SW 1271 (cell line): Measurements from ENCODE around the gene PTGER4.
"Not testable (repeated sequence)": the region's sequence is repeated elsewhere in the genome, so short reads cannot be mapped to it uniquely, and the experiment has no call there.

ENCODE experiments used
- DNase-seq, 2 experiments: peaks; one replicate each; lab custom pipeline; 2025; lab: John Stamatoyannopoulos, UW

The PTGER4 gene

GRCh38 chr5:40689438-40689837 is 9.7 kb downstream of the PTGER4 start:
- DNase-seq: peak; percentile 92 to 98

GRCh38 chr5:40690267-40690666 is 10.6 kb downstream of the PTGER4 start:
- no peak for DNase-seq

- DNase-seq: no peak
Measured at GRCh38 chr5:40691894-40692293, 12.2 kb downstream of the PTGER4 start.

- no peak for DNase-seq
Measured at GRCh38 chr5:40694433-40694832, 14.7 kb downstream of the PTGER4 start.

- DNase-seq: no peak
Measured at GRCh38 chr5:40700116-40700782, 20.5 kb downstream of the PTGER4 start.

- DNase-seq: not testable (repeated sequence)
Measured at GRCh38 chr5:40702027-40702426, 22.3 kb downstream of the PTGER4 start.

- not testable (repeated sequence) for DNase-seq
Measured at GRCh38 chr5:40705484-40705883, 25.8 kb downstream of the PTGER4 start.

GRCh38 chr5:40710575-40710974 is 30.9 kb downstream of the PTGER4 start:
- DNase-seq: not testable (repeated sequence)

- no peak for DNase-seq
Measured at GRCh38 chr5:40714001-40714400, 34.3 kb downstream of the PTGER4 start.

- DNase-seq: peak in 1 of 2 experiments; percentile 48
Measured at GRCh38 chr5:40716000-40716399, 36.3 kb downstream of the PTGER4 start.

GRCh38 chr5:40716590-40716989 is 36.9 kb downstream of the PTGER4 start:
- no peak for DNase-seq

- DNase-seq: no peak
Measured at GRCh38 chr5:40717281-40717680, 37.6 kb downstream of the PTGER4 start.

- no peak for DNase-seq
Measured at GRCh38 chr5:40720069-40720468, 40.4 kb downstream of the PTGER4 start.

- not testable (repeated sequence) for DNase-seq
Measured at GRCh38 chr5:40722497-40722911, 42.8 kb downstream of the PTGER4 start.

GRCh38 chr5:40733434-40733833 is 53.7 kb downstream of the PTGER4 start:
- DNase-seq: no peak

GRCh38 chr5:40733879-40734563 is 54.3 kb downstream of the PTGER4 start:
- DNase-seq: no peak

GRCh38 chr5:40734986-40735385 is 55.3 kb downstream of the PTGER4 start:
- DNase-seq: peak in 1 of 2 experiments; percentile 34

GRCh38 chr5:40735609-40736008 is 55.9 kb downstream of the PTGER4 start:
- DNase-seq: no peak

- peak; percentile 32 to 76 for DNase-seq
Measured at GRCh38 chr5:40736103-40736875, 56.6 kb downstream of the PTGER4 start.

GRCh38 chr5:40738502-40738901 is 58.8 kb downstream of the PTGER4 start:
- DNase-seq: no peak
